ENCODE measurements around the gene TAL2.
A peak's percentile ranks its signal among the peaks of the same experiment; 100 is the strongest.
"Not testable (repeated sequence)": the region's sequence is repeated elsewhere in the genome, so short reads cannot be mapped to it uniquely, and the experiment has no call there.

Gene TAL2

DNA sequence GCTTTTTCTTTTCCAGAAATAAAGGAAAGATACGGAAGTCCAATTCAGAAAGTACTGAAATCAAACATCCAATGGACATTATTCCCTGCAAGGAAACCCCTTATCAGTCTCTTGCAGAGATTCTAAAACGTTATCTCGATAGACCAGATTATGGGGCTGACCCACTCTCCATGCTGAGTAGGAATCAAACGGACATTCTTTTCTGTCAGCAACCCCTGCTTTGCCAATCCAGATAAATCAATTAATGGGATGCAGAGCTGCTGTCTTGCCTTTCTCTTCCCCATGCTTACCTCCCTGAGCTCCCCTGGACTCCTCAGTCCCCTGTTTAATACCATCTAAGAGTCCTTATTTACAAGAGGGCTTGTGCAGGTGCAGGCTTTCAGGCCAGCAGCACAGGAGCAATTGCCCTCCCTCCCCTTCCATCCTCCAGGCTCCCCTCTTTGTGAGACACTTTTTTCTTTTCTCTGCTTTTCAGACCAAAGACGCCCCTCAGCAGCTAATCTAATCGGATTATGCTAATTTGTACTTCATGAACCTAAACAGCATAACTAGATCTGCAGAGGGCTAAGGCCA lies 14.2 kb downstream of the TAL2 start:
- DNase-seq, result no peak

DNA sequence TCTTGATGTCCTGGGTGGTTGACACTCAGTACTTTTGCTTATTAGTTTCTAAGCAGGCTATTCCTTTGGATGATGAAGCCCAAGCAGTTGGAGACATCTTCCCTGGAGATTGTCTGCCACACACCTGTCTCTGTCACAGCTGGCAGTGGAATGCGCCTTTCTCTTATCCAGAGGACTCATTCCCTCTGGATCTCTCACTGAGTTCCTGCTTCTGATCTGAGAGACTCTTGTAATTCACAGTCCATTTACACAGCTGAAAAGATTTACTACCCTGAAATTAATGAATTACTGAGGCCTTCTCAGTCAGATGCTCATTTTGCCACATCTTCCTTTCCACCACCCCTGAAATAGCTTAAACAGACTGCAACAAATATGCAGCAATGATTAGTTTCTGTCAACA lies 15.9 kb downstream of the TAL2 start:
- no peak for DNase-seq

GRCh38 chr9:105678781-105679180 lies 16.5 kb downstream of the TAL2 start:
- no peak for DNase-seq

- no peak for DNase-seq
These were observed 17.2 kb downstream of the TAL2 start for GRCh38 chr9:105679257-105680022.

DNA sequence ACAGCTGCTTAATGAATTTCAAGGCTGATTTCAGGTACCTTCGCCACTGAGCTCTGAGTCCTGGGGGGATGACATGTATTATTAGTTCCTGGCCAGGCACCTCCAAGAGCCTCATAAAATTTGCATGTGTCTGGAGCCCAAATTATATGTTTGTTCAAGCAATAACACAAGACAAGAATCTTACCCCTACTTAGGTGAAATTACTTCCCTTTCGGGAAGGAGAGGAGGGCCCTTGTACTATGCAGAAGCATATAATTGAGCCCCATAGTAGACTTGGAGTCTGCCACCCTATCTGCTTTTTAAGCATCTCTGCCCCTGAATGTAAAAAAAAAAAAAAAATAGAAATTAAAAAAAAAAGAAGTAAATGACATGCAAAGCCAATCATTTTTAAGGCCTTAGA lies 19.1 kb downstream of the TAL2 start:
- no peak for DNase-seq

DNA sequence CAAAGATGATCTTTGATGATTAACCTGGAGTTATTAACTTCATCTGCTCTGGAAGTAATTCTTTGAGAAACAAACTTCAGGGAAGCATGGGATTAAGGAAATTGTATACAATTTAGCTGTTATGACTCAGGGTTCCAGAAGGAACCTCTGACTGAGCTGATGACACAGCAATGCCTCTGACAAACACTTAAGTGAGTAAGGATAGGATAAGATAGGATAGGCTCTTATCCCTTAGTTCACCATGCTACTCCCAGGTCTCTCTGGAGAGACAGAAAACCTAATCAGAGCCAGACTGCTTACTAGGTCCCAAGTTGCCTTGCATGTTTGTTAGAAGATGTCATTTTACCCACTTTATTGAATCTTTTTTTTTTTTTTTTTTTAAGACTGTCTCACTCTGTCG lies 19.5 kb downstream of the TAL2 start:
- DNase-seq, result no peak

DNA sequence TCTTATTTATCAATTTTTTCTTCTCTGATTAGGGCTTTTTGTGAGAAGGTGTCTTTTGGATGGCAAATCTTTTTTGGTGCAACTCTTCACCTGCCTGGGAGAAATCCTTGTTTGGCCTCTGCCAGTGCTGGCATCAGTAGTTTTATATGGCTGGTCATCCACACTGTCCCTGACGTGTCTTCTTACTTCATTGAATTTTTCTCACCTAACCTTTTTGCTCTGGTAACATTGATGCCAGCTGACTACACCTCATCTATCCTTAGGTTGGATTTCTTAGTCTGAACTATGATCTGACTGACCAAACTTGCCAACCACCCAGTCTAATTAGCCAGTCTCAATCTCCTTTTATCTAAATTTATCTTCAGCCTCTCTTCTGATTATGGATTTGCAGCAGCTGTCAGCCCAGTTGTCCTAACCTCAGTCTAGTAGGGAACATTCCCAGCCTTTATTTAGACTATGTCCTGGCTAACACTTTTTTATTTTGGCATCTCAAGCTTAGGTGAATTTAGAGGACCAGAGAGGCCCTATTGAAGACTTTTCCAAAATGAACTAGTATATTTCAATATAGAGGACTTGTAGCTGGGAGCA lies 21.5 kb downstream of the TAL2 start:
- no peak for DNase-seq

GRCh38 chr9:105686936-105687335 lies 24.7 kb downstream of the TAL2 start:
- no peak for DNase-seq

GRCh38 chr9:105690742-105691141 lies 28.5 kb downstream of the TAL2 start:
- DNase-seq, result no peak

- no peak for DNase-seq
These were observed 31.4 kb downstream of the TAL2 start for GRCh38 chr9:105693435-105694189.

- DNase-seq, result peak; percentile 61 to 67
These were observed 32.1 kb downstream of the TAL2 start, which contains the start of gene TMEM38B for GRCh38 chr9:105694190-105694847. TSS of gene TMEM38B (plus strand) at chr9:105694541. CDS start at chr9:105694661, 120 bp downstream.

DNA sequence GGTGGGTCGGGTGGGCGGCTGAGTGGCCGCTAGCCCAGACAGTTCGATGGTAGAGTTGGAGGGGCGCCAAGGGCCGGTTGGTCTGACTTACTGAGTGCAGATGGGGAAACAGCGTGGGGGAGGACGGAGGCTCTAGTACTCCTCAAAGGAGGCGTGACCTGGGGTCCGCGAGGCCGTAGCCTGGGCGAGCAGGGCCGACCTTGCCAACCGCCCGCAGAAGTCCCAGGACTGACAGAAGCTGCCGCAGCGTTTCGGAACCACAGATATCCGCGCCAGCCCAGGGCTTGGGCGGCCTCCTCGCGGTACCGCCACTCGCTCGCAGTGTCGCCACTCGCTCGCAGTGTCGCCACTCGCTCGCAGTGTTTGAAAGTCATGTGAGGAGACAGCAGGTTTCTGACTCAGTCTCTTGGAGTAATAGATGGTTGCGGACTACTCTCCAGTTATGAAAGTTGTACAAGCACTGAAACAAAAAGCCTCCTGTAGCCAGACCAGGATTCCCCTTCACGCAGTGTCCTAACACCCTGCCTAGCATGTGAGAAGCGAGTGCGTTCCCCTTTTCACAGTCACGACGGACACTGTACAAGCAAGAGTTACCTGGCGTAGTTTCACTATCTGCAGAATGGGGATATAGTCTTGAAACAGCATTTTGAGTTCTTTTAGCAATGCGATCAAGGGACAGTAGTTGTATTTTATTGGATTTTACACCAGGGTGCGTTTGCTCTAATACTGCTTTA lies 32.8 kb downstream of the TAL2 start:
- DNase-seq, result peak; percentile 17 to 58

DNA sequence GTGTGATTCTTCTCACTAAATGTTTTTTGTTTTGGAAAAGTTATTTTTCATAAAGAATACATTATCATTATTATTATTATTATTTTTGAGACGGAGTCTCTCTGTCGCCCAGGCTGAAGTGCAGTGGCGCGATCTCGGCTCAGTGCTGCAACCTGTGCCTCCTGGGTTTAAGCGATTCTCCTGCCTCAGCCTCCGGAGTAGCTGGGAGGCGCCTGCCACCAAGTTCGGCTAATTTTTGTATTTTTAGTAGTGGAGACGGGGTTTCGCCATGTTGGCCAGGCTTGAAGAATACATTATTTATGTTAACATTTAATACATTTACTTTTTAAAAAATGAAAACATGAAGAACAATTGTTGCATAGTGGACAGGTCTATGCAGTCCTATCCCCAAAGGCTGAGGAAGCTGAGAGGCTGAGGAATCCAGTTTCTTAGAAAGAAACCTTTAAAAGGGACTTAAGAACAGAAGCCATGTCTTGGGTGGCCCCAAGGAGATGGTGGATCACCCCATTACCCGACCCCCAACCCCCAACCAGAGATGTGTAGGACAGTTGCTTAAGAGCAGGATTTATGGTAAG lies 34.0 kb downstream of the TAL2 start:
- no peak for DNase-seq

- no peak for DNase-seq
These were observed 35.6 kb downstream of the TAL2 start for GRCh38 chr9:105697871-105698270.

DNA sequence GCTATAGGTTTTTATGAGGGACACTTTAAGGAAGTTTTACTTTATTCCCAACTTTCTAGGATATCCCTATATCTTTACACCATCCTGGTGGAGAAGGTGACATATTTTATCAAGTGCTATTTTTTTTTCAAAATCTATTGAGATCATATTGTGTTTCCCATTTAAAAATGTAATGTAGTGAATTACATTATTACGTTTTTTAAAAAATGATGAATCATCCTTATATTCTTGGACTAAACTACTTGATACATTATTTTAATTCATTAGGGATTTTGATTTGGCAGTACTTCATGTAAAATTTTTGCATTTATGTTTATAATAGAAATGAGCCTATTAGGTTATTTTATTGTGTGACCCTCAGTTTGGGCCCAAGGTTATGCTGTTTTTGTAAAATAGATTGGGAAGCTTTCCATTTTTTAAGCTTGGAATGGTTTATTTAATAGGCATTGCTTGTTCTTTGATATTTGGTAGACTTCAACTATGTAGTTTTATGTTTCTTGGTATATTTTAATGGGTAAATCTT lies 36.2 kb downstream of the TAL2 start:
- DNase-seq, result no peak

DNA sequence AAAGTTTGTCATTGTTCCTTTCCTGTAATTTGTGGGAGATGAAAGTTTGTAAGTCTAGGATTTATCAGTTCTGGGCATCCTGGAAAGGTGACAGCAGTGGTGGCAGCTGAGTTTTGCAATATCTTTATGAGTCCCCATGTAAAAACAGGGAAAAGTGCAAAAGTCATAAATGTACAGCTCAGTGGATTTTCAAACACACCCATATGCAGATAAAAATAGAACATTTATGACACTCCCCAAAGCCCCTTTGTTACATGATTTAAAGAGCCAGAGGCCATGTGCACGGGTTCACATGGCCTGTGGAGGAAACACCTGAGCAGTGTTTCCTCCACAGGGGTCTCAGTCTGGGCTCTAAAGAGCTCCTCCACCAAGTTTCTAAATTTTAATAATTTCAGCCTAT lies 38.4 kb downstream of the TAL2 start:
- no peak for DNase-seq

DNA sequence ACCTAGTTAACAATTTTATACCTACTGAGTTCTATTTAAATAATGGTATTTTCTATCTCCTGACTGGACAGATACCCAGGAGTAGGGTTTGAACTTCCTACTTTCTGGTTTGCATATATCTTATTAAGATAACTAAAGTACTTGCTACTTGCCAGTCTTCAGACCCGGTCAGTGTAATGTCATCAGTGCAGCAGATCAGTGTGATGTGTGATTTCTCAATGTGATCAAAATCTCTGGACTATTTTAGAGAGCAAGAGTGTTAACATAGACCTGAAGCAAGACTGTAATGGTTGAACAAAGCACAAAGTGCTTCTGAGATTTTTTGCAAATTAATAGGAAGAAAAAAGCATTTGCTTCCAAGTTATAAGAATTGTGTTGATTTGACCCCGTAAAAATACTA lies 38.9 kb downstream of the TAL2 start:
- no peak for DNase-seq

- no peak for DNase-seq
These were observed 40.0 kb downstream of the TAL2 start for GRCh38 chr9:105702207-105702606.

- DNase-seq, result not testable (repeated sequence)
These were observed 41.4 kb downstream of the TAL2 start for GRCh38 chr9:105703638-105704037.

DNA sequence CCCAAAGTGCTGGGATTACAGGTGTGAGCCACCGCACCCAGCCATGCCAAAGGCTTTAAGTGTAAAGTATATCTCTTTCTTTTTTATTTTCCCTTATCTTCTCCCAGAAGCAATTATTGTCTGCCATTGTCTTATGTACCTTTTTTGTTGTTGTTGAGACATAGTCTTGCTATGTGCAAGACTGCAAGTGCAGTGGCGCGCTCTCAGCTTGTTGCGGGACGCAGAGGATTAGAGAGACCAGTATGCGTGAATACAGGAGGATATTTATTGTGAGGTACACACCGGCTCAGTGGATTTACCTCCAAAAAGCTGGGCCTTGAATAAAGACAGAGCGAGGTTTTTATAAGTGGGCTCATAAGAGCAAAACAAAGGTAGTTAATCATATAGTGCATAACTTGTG lies 43.9 kb downstream of the TAL2 start:
- DNase-seq, result no peak

DNA sequence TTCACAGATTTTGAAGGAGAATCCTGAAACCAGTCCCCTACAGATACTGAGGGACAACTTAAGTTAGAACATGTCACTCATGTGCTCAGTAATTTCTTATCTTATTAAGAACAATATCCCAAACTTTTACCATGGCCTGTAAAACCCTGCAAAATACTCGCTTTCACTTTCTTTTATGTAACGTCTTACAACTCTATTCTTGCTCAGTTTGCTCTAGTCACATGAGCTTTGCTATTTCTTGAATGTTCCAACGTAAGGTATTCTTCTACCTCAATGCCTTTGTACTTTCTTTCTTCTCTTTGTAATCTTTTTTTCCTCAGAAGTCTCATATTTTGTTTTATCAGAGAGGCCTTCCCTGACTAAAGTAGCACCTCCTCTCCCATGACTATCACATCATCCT lies 46.1 kb downstream of the TAL2 start:
- no peak for DNase-seq

GRCh38 chr9:105710638-105711037 lies 48.4 kb downstream of the TAL2 start:
- DNase-seq, result no peak

All from hippocampal formation (tissue), 2 donors.